DOHH2 (cell line): ENCODE results near the gene PAPPA.

Experiments used
- CTCF ChIP-seq: fragments of 200-600 bp; sonication (generic); IDR thresholded peaks from one replicate; pipeline ENCODE4 v1.5.1; 2014; ENCODE audit warnings: antibody characterized with exemption, mild to moderate bottlenecking, low read depth, low read length; ENCODE audit not compliant: poor library complexity, severe bottlenecking
- EZH2phosphoT487 ChIP-seq: fragments of 200-600 bp; sonication (generic); IDR thresholded peaks from 2 replicates; pipeline ENCODE4 v1.6.1; 2017; ENCODE audit warnings: borderline replicate concordance, mild to moderate bottlenecking, antibody characterized with exemption, low read length, moderate library complexity, mixed read lengths

- TF ChIP-seq CTCF (no peak), EZH2phosphoT487 (no peak)
Measured at GRCh38 chr9:116379821-116380220, 226.2 kb downstream of the PAPPA start.
